GM18498 (cell line): ENCODE results near the gene FOXN3.

Experiments used
- ATAC-seq: cut with Tn5 transposase; IDR thresholded peaks from one replicate; pipeline ENCODE4 v1.9.1; 2021; ENCODE audit warnings: mild to moderate bottlenecking, moderate library complexity; ENCODE audit not compliant: unreplicated experiment

FOXN3 gene

GRCh38 chr14:89340200-89341181, 76.5 kb downstream of the FOXN3 start:
- ATAC-seq: no peak

- no peak for ATAC-seq
These were observed 77.5 kb downstream of the FOXN3 start for GRCh38 chr14:89339579-89339978.

GRCh38 chr14:89339158-89339557, 77.9 kb downstream of the FOXN3 start:
- no peak for ATAC-seq

- no peak for ATAC-seq
These were observed 80.7 kb downstream of the FOXN3 start for GRCh38 chr14:89336338-89336737.

GRCh38 chr14:89332031-89332430, 85.0 kb downstream of the FOXN3 start:
- no peak for ATAC-seq

- ATAC-seq: peak; percentile 86
These were observed 85.6 kb downstream of the FOXN3 start for GRCh38 chr14:89331398-89331797.

GRCh38 chr14:89330236-89331002, 86.6 kb downstream of the FOXN3 start:
- ATAC-seq: no peak

GRCh38 chr14:89327771-89328212, 89.2 kb downstream of the FOXN3 start:
- no peak for ATAC-seq

GRCh38 chr14:89325959-89326358, 91.1 kb downstream of the FOXN3 start:
- no peak for ATAC-seq

GRCh38 chr14:89325299-89325883, 91.6 kb downstream of the FOXN3 start:
- no peak for ATAC-seq

GRCh38 chr14:89324501-89325298, 92.3 kb downstream of the FOXN3 start:
- ATAC-seq: peak; percentile 79

- no peak for ATAC-seq
These were observed 96.5 kb downstream of the FOXN3 start for GRCh38 chr14:89320381-89321000.

- no peak for ATAC-seq
These were observed 97.3 kb downstream of the FOXN3 start for GRCh38 chr14:89319687-89320086.

GRCh38 chr14:89317051-89317691, 99.9 kb downstream of the FOXN3 start:
- peak; percentile 88 for ATAC-seq

- ATAC-seq: no peak
These were observed 101.3 kb downstream of the FOXN3 start for GRCh38 chr14:89315493-89316470.

GRCh38 chr14:89314274-89314673, 102.8 kb downstream of the FOXN3 start:
- ATAC-seq: no peak

- ATAC-seq: no peak
These were observed 104.1 kb downstream of the FOXN3 start for GRCh38 chr14:89312932-89313331.

- no peak for ATAC-seq
These were observed 106.8 kb downstream of the FOXN3 start for GRCh38 chr14:89310211-89310610.
